OCI-LY3 (cell line): ENCODE data around the gene TRIM40.

Source experiments
- H2AFZ ChIP-seq: fragments of 200-600, 300-600 bp; shearing (Covaris generic); 2 replicates; pipeline ENCODE4 v1.6.0; 2014; ENCODE audit warnings: antibody characterized with exemption, low read depth, low read length
- H3K27ac ChIP-seq: fragments of 200-600, 300-600 bp; sonication (generic); 2 replicates; pipeline ENCODE4 v1.5.1; 2014; ENCODE audit warnings: mild to moderate bottlenecking, low read length, moderate library complexity, mixed read lengths
- H3K27me3 ChIP-seq: fragments of 200-600, 300-600 bp; sonication (generic); 2 replicates; pipeline ENCODE4 v1.6.1; 2014; ENCODE audit warnings: low read depth, low read length, mixed read lengths
- H3K36me3 ChIP-seq: fragments of 200-600, 300-600 bp; sonication (generic); replicated peaks from 2 replicates; pipeline ENCODE3; 2014; ENCODE audit warnings: low read depth, low read length, mixed read lengths
- H3K4me1 ChIP-seq: fragments of 300-600, 200-600 bp; sonication (generic); 2 replicates; pipeline ENCODE4 v1.6.1; 2014; ENCODE audit warnings: low read length, mixed read lengths
- H3K4me2 ChIP-seq: fragments of 200-600, 300-600 bp; sonication (generic); 2 replicates; pipeline ENCODE4 v1.6.1; 2014; ENCODE audit warnings: low read length, mixed read lengths
- H3K4me3 ChIP-seq: fragments of 300-600, 200-600 bp; sonication (generic); 2 replicates; pipeline ENCODE4 v1.5.1; 2014; ENCODE audit warnings: antibody characterized with exemption, mild to moderate bottlenecking, low read length, moderate library complexity
- H3K79me2 ChIP-seq: fragments of 300-600, 200-600 bp; shearing (Covaris generic); 2 replicates; pipeline ENCODE4 v1.6.1; 2014; ENCODE audit warnings: mild to moderate bottlenecking, low read length, mixed read lengths
- H3K9ac ChIP-seq: fragments of 300-600, 200-600 bp; shearing (Covaris generic); 2 replicates; pipeline ENCODE4 v1.6.0; 2014; ENCODE audit warnings: mild to moderate bottlenecking, low read length, moderate library complexity
- H3K9me3 ChIP-seq: fragments of 200-600, 300-600 bp; shearing (Covaris generic); 2 replicates; pipeline ENCODE4 v1.6.1; 2014; ENCODE audit warnings: low read length, mixed read lengths; ENCODE audit not compliant: insufficient read depth
- H4K20me1 ChIP-seq: fragments of 200-600, 300-600 bp; sonication (generic); 2 replicates; pipeline ENCODE4 v1.6.1; 2016; ENCODE audit warnings: low read length, mixed read lengths; ENCODE audit not compliant: insufficient read depth
- CTCF ChIP-seq: fragments of 200-600, 300-600 bp; sonication (generic); IDR thresholded peaks from 2 replicates; pipeline ENCODE4 v1.5.1; 2014; ENCODE audit warnings: antibody characterized with exemption, low read length, low read depth
- EZH2phosphoT487 ChIP-seq: fragments of 200-600 bp; shearing (Covaris generic); IDR thresholded peaks from 2 replicates; pipeline ENCODE4 v1.6.1; 2018; ENCODE audit warnings: antibody characterized with exemption, mixed run types, low read depth

The TRIM40 gene

GRCh38 chr6:30185846-30186484, 50.0 kb downstream of the TRIM40 start:
- Histone ChIP-seq H3K4me2 (no peak overlapping the region), H3K27me3 (no peaks in the 10 kb centered on the region), H3K9ac (no peak overlapping the region), H3K4me1 (no peaks in the 10 kb centered on the region), H4K20me1 (no peaks in the 10 kb centered on the region), H3K9me3 (no peaks in the 10 kb centered on the region), H2AFZ (no peak overlapping the region), H3K27ac (no peak overlapping the region), H3K4me3 (no peak overlapping the region), H3K79me2 (no peaks in the 10 kb centered on the region), H3K36me3 (peaks cover 27% of the 10 kb centered on the region)
- no peak for TF ChIP-seq EZH2phosphoT487
- no peak for TF ChIP-seq CTCF

GRCh38 chr6:30188541-30188940, 52.6 kb downstream of the TRIM40 start:
- Histone ChIP-seq H3K27ac (no peak overlapping the region), H3K9ac (no peak overlapping the region), H3K4me3 (no peak overlapping the region), H3K4me1 (no peaks in the 10 kb centered on the region), H3K27me3 (no peaks in the 10 kb centered on the region), H3K79me2 (no peaks in the 10 kb centered on the region), H2AFZ (no peak overlapping the region), H3K4me2 (no peak overlapping the region), H3K36me3 (peaks cover 27% of the 10 kb centered on the region), H3K9me3 (no peaks in the 10 kb centered on the region), H4K20me1 (no peaks in the 10 kb centered on the region)
- no peak for TF ChIP-seq EZH2phosphoT487
- no peak for TF ChIP-seq CTCF

GRCh38 chr6:30192076-30192475, 56.1 kb downstream of the TRIM40 start:
- Histone ChIP-seq H3K36me3 (peaks cover 15% of the 10 kb centered on the region), H3K79me2 (no peaks in the 10 kb centered on the region), H3K27me3 (no peaks in the 10 kb centered on the region), H3K27ac (no peak overlapping the region), H3K4me3 (no peak overlapping the region), H3K9ac (no peak overlapping the region), H2AFZ (no peak overlapping the region), H3K9me3 (no peaks in the 10 kb centered on the region), H3K4me2 (no peak overlapping the region), H3K4me1 (no peaks in the 10 kb centered on the region), H4K20me1 (no peaks in the 10 kb centered on the region)
- TF ChIP-seq EZH2phosphoT487: no peak
- no peak for TF ChIP-seq CTCF

GRCh38 chr6:30194797-30195690, 59.1 kb downstream of the TRIM40 start:
- no peak overlapping the region for H3K4me3 ChIP-seq
- peaks cover 10% of the 10 kb centered on the region for H3K36me3 ChIP-seq
- TF ChIP-seq EZH2phosphoT487 (no peak), CTCF (no peak)
- no peaks in the 10 kb centered on the region for H3K9me3 ChIP-seq
- no peak overlapping the region for H3K27ac ChIP-seq
- no peaks in the 10 kb centered on the region for H3K79me2 ChIP-seq
- peaks cover 2% of the 10 kb centered on the region; the same call in 1 of the 2 replicates for H4K20me1 ChIP-seq
- no peak overlapping the region for H3K4me2 ChIP-seq
- no peak overlapping the region for H2AFZ ChIP-seq
- H3K9ac ChIP-seq: no peak overlapping the region
- no peaks in the 10 kb centered on the region for H3K27me3 ChIP-seq
- H3K4me1 ChIP-seq: no peaks in the 10 kb centered on the region; the same call in 1 of the 2 replicates
